Stimulated activated CD8-positive, alpha-beta memory T cell treated with anti-CD3 and anti-CD28 coated beads, Interleukin-2, amount 100 ng/mL, for 48 hours (primary cell): ENCODE measurements around the gene NR4A1.
"Not testable (repeated sequence)": the region's sequence is repeated elsewhere in the genome, so short reads cannot be mapped to it uniquely, and the experiment has no call there.

Source experiments
- DNase-seq, 2 donors: peaks; one replicate each; pipeline ENCODE4 v3.0.0-alpha.2; 2020; ENCODE audit warnings: low read depth in 2 of 2

Gene NR4A1

GRCh38 chr12:52097045-52097666, 45.9 kb downstream of the NR4A1 start:
- DNase-seq = no peak

- DNase-seq = not testable (repeated sequence)
Observed at GRCh38 chr12:52104431-52105089, 53.3 kb downstream of the NR4A1 start.
